HEK293 (cell line): ENCODE measurements around the gene CLDN6.

ENCODE experiments used
- CTCF ChIA-PET: fragments of 350-600 bp; formaldehyde crosslinking; extraction: SDS; loops from one replicate; lab custom pipeline; 2021; ENCODE audit warnings: antibody characterized with exemption; lab: Yijun Ruan, JAX
- POLR2A ChIA-PET: fragments of 300-600 bp; formaldehyde crosslinking; extraction: SDS; loops from one replicate; lab custom pipeline; 2020; ENCODE audit warnings: antibody characterized with exemption, inconsistent platforms; lab: Yijun Ruan, JAX
- H3K27ac ChIP-seq: fragments of 200-500 bp; sonication (Bioruptor generic); 2 replicates; pipeline ENCODE4 v1.5.1; 2014; ENCODE audit warnings: low read depth, low read length, control low read depth, inconsistent platforms; ENCODE audit errors: extremely low read depth
- H3K36me3 ChIP-seq, 2 experiments: fragments of 200-500 bp in 1 of 2; sonication (Bioruptor generic) in 1 of 2; 1 replicate in 1 of 2; 2 replicates in 1 of 2; pipeline ENCODE4 v1.5.1; 2014 to 2017; ENCODE audit warnings: inconsistent platforms in 2 of 2, low read length in 2 of 2; ENCODE audit not compliant: control insufficient read depth in 2 of 2, insufficient read depth in 1 of 2
- H3K4me1 ChIP-seq: fragments of 200-500 bp; sonication (Bioruptor generic); 2 replicates; pipeline ENCODE4 v1.5.1; 2014; ENCODE audit warnings: mild to moderate bottlenecking, low read length, inconsistent platforms; ENCODE audit not compliant: control insufficient read depth, insufficient read depth
- H3K4me3 ChIP-seq: 2 replicates; pipeline ENCODE4 v1.5.1; 2011; ENCODE audit warnings: low read depth, mild to moderate bottlenecking, control low read depth, low read length, moderate library complexity
- H3K9me3 ChIP-seq: fragments of 200-500 bp; sonication (Bioruptor generic); 2 replicates; pipeline ENCODE4 v1.5.1; 2014; ENCODE audit warnings: low read depth, low read length, inconsistent platforms; ENCODE audit not compliant: control insufficient read depth, insufficient read depth
- GLI2 ChIP-seq: fragments of 450-650 bp; formaldehyde crosslinking; IDR thresholded peaks from 2 replicates; pipeline ENCODE4; 2017; ENCODE audit warnings: missing biosample characterization, missing genetic modification characterization, low read depth, borderline replicate concordance
- GLIS1 ChIP-seq: fragments of 450-650 bp; formaldehyde crosslinking; IDR thresholded peaks from 2 replicates; pipeline ENCODE4 v1.5.1; 2016; ENCODE audit warnings: missing biosample characterization, missing genetic modification characterization
- HOXC10 ChIP-seq: sonication (generic); formaldehyde crosslinking; IDR thresholded peaks from 2 replicates; pipeline ENCODE4 v1.8.1; 2023; ENCODE audit warnings: mild to moderate bottlenecking, missing genetic modification reagents
- KLF1 ChIP-seq: fragments of 450-650 bp; formaldehyde crosslinking; IDR thresholded peaks from 2 replicates; pipeline ENCODE4 v1.5.1; 2016; ENCODE audit warnings: missing biosample characterization, missing genetic modification characterization
- SP3 ChIP-seq: fragments of 450-650 bp; formaldehyde crosslinking; IDR thresholded peaks from 2 replicates; pipeline ENCODE4 v1.5.1; 2016; ENCODE audit warnings: missing biosample characterization, missing genetic modification characterization
- SP7 ChIP-seq: fragments of 450-650 bp; formaldehyde crosslinking; IDR thresholded peaks from 2 replicates; pipeline ENCODE4 v1.5.1; 2016; ENCODE audit warnings: missing biosample characterization, missing genetic modification characterization
- ZBTB17 ChIP-seq: fragments of 450-650 bp; formaldehyde crosslinking; IDR thresholded peaks from 2 replicates; pipeline ENCODE4 v1.5.1; 2016; ENCODE audit warnings: missing biosample characterization, missing genetic modification characterization
- ZBTB20 ChIP-seq: fragments of 450-650 bp; formaldehyde crosslinking; IDR thresholded peaks from 2 replicates; pipeline ENCODE4 v1.5.1; 2016; ENCODE audit warnings: missing biosample characterization, missing genetic modification characterization
- ZBTB48 ChIP-seq: fragments of 450-650 bp; formaldehyde crosslinking; IDR thresholded peaks from 2 replicates; pipeline ENCODE4 v1.5.1; 2016; ENCODE audit warnings: missing biosample characterization, missing genetic modification characterization
- ZBTB8A ChIP-seq: fragments of 450-650 bp; formaldehyde crosslinking; IDR thresholded peaks from 2 replicates; pipeline ENCODE4 v1.5.1; 2016; ENCODE audit warnings: missing biosample characterization, missing genetic modification characterization
- ZNF10 ChIP-seq: fragments of 450-650 bp; formaldehyde crosslinking; IDR thresholded peaks from 2 replicates; pipeline ENCODE4 v1.5.1; 2017; ENCODE audit warnings: missing biosample characterization, missing genetic modification characterization
- ZNF214 ChIP-seq: fragments of 450-650 bp; formaldehyde crosslinking; IDR thresholded peaks from 2 replicates; pipeline ENCODE4 v1.5.1; 2017; ENCODE audit warnings: missing biosample characterization, mild to moderate bottlenecking, missing genetic modification characterization, borderline replicate concordance
- ZNF239 ChIP-seq: fragments of 450-650 bp; formaldehyde crosslinking; IDR thresholded peaks from 2 replicates; pipeline ENCODE4 v1.5.1; 2016; ENCODE audit warnings: missing biosample characterization, missing genetic modification characterization
- ZNF341 ChIP-seq: fragments of 450-650 bp; formaldehyde crosslinking; IDR thresholded peaks from 2 replicates; pipeline ENCODE4; 2016; ENCODE audit warnings: low read depth, missing biosample characterization, missing genetic modification characterization
- ZNF391 ChIP-seq: fragments of 450-650 bp; formaldehyde crosslinking; IDR thresholded peaks from 2 replicates; pipeline ENCODE4 v1.5.1; 2016; ENCODE audit warnings: low read depth, missing biosample characterization, missing genetic modification characterization, borderline replicate concordance
- ZXDB ChIP-seq: fragments of 450-650 bp; formaldehyde crosslinking; IDR thresholded peaks from 2 replicates; pipeline ENCODE4 v1.5.1; 2016; ENCODE audit warnings: missing biosample characterization, missing genetic modification characterization
- TF ChIP-seq, protein P1 (sequence below): fragments of 450-650 bp; formaldehyde crosslinking; IDR thresholded peaks from 2 replicates; pipeline ENCODE4 v1.5.1; 2016; ENCODE audit warnings: missing biosample characterization, missing genetic modification characterization, borderline replicate concordance
- TF ChIP-seq, protein P2 (sequence below): fragments of 450-650 bp; formaldehyde crosslinking; IDR thresholded peaks from 2 replicates; pipeline ENCODE4 v1.5.1; 2016; ENCODE audit warnings: missing biosample characterization, missing genetic modification characterization
- TF ChIP-seq, protein P3 (sequence below): fragments of 450-650 bp; formaldehyde crosslinking; IDR thresholded peaks from 2 replicates; pipeline ENCODE4 v1.5.1; 2016; ENCODE audit warnings: missing biosample characterization, missing genetic modification characterization

CLDN6 gene

DNA sequence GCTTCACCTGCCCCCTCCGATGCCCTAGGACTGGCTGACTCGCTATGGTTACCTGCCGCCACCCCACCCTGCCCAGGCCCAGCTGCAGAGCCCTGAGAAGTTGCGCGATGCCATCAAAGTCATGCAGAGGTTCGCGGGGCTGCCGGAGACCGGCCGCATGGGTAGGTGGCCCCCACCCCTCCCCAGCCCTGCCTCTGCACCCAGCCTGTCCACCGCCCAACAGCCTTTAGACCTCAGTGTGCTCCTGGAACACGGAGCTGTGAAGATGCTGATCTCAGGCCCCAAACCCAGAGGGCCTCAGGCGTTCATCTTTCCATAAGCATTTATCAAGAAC is 29.4 kb upstream of the CLDN6 start (continued):
- TF ChIP-seq, protein P1, sequence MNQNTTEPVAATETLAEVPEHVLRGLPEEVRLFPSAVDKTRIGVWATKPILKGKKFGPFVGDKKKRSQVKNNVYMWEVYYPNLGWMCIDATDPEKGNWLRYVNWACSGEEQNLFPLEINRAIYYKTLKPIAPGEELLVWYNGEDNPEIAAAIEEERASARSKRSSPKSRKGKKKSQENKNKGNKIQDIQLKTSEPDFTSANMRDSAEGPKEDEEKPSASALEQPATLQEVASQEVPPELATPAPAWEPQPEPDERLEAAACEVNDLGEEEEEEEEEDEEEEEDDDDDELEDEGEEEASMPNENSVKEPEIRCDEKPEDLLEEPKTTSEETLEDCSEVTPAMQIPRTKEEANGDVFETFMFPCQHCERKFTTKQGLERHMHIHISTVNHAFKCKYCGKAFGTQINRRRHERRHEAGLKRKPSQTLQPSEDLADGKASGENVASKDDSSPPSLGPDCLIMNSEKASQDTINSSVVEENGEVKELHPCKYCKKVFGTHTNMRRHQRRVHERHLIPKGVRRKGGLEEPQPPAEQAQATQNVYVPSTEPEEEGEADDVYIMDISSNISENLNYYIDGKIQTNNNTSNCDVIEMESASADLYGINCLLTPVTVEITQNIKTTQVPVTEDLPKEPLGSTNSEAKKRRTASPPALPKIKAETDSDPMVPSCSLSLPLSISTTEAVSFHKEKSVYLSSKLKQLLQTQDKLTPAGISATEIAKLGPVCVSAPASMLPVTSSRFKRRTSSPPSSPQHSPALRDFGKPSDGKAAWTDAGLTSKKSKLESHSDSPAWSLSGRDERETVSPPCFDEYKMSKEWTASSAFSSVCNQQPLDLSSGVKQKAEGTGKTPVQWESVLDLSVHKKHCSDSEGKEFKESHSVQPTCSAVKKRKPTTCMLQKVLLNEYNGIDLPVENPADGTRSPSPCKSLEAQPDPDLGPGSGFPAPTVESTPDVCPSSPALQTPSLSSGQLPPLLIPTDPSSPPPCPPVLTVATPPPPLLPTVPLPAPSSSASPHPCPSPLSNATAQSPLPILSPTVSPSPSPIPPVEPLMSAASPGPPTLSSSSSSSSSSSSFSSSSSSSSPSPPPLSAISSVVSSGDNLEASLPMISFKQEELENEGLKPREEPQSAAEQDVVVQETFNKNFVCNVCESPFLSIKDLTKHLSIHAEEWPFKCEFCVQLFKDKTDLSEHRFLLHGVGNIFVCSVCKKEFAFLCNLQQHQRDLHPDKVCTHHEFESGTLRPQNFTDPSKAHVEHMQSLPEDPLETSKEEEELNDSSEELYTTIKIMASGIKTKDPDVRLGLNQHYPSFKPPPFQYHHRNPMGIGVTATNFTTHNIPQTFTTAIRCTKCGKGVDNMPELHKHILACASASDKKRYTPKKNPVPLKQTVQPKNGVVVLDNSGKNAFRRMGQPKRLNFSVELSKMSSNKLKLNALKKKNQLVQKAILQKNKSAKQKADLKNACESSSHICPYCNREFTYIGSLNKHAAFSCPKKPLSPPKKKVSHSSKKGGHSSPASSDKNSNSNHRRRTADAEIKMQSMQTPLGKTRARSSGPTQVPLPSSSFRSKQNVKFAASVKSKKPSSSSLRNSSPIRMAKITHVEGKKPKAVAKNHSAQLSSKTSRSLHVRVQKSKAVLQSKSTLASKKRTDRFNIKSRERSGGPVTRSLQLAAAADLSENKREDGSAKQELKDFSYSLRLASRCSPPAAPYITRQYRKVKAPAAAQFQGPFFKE (tag by site-specific recombination) = no peak
- TF ChIP-seq, protein P2, sequence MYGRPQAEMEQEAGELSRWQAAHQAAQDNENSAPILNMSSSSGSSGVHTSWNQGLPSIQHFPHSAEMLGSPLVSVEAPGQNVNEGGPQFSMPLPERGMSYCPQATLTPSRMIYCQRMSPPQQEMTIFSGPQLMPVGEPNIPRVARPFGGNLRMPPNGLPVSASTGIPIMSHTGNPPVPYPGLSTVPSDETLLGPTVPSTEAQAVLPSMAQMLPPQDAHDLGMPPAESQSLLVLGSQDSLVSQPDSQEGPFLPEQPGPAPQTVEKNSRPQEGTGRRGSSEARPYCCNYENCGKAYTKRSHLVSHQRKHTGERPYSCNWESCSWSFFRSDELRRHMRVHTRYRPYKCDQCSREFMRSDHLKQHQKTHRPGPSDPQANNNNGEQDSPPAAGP (tag by site-specific recombination) = no peak
- TF ChIP-seq ZBTB17 (tag by site-specific recombination) (0 out of 2 replicates have a peak, but pooled peaks have one; percentile 30), ZNF391 (tag by site-specific recombination) (no peak), ZNF239 (tag by site-specific recombination) (peak; percentile 90), ZBTB20 (0 out of 2 replicates have a peak, but pooled peaks have one; percentile 22)
- TF ChIP-seq, protein P3, sequence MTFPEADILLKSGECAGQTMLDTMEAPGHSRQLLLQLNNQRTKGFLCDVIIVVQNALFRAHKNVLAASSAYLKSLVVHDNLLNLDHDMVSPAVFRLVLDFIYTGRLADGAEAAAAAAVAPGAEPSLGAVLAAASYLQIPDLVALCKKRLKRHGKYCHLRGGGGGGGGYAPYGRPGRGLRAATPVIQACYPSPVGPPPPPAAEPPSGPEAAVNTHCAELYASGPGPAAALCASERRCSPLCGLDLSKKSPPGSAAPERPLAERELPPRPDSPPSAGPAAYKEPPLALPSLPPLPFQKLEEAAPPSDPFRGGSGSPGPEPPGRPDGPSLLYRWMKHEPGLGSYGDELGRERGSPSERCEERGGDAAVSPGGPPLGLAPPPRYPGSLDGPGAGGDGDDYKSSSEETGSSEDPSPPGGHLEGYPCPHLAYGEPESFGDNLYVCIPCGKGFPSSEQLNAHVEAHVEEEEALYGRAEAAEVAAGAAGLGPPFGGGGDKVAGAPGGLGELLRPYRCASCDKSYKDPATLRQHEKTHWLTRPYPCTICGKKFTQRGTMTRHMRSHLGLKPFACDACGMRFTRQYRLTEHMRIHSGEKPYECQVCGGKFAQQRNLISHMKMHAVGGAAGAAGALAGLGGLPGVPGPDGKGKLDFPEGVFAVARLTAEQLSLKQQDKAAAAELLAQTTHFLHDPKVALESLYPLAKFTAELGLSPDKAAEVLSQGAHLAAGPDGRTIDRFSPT (tag by site-specific recombination) = 0 out of 2 replicates have a peak, but pooled peaks have one; percentile 40

- Histone ChIP-seq H3K36me3 (no peaks in the 10 kb centered on the region), H3K4me3 (no peak overlapping the region), H3K9me3 (no peaks in the 10 kb centered on the region), H3K4me1 (no peaks in the 10 kb centered on the region), H3K27ac (no peak overlapping the region)
- TF ChIP-seq ZBTB20 (peak; percentile 49; the same call in 1 of the 2 replicates), ZNF214 (tag by site-specific recombination) (no peak)
- ChIA-PET POLR2A (interaction anchor here (1.1 kb wide), 1 partner anchor 17 kb away, joined by 4 read pairs; no protein-coding TSS in a partner anchor), CTCF (interaction anchor here (1.9 kb wide), 1 partner anchor 15 kb away, joined by 22 read pairs; no protein-coding TSS in a partner anchor)
Observed at GRCh38 chr16:3046641-3047386, 28.8 kb upstream of the CLDN6 start.

GRCh38 chr16:3045758-3046640 is 28.0 kb upstream of the CLDN6 start, which contains the start of gene MMP25:
MMP25 (plus strand) TSS chr16:3046561; CDS start chr16:3046918, 357 bp downstream.
- ChIA-PET CTCF (interaction anchor here (0.6 to 2.0 kb wide), 3 partner anchors 9 to 18 kb away, joined by 3 to 9 read pairs (median 3); partner anchors contain the start of gene BICDL2), POLR2A (interaction anchor here (0.7 to 1.4 kb wide), 3 partner anchors 15 to 102 kb away, joined by 4 to 11 read pairs (median 6); no protein-coding TSS in a partner anchor)
- Histone ChIP-seq H3K36me3 (no peaks in the 10 kb centered on the region), H3K4me1 (no peaks in the 10 kb centered on the region), H3K4me3 (peak within 1 kb of the TSS; percentile 48), H3K27ac (no peak within 1 kb of the TSS), H3K9me3 (no peaks in the 10 kb centered on the region)
- TF ChIP-seq SP3 (tag by site-specific recombination) (peak; percentile 46; the same call in 1 of the 2 replicates), ZBTB48 (tag by site-specific recombination) (0 out of 2 replicates have a peak, but pooled peaks have one; percentile 48), HOXC10 (no peak), ZNF341 (peak; percentile 80), ZNF10 (tag by site-specific recombination) (peak; percentile 49; the same call in 1 of the 2 replicates), SP7 (peak; percentile 81), ZXDB (tag by site-specific recombination) (peak; percentile 16; the same call in 1 of the 2 replicates), GLI2 (no peak), KLF1 (tag by site-specific recombination) (peak; percentile 56; the same call in 1 of the 2 replicates), ZBTB20 (peak; percentile 58; the same call in 1 of the 2 replicates), GLIS1 (peak; percentile 50; the same call in 1 of the 2 replicates), ZBTB8A (tag by site-specific recombination) (peak; percentile 56; the same call in 1 of the 2 replicates)
